Measurements from ENCODE around the gene MAML2. TPM values are rescaled to one million over a fixed set of nuclear protein-coding genes. Genes with fewer than 3 reads are reported as not detected.

Gene MAML2
- total RNA-seq, 1 experiment from 2014 or later: 2.7 TPM

DNA sequence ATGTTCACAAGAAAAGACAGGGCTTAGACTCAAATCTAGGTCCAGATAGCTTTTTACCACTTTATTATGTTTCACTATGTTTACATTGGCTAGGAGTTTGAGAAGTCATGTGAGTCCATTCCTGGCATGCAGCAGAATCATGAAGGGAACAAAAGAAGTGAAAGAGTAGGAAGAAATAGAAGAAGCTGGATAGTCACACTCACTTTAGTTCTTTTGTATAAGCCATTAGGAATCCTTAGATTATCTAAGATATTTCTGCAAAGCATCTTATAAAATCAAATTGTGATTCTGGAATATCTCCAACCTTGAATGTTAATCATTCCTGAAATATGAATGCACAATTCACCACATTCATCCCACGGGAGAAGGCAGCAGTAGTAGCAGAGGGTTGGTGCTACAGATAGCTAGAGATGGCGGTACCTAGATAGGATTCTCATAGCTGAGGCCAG lies 31.9 kb downstream of the MAML2 start:
- H3K27me3 Mint-ChIP-seq (ENCODE audit: low read depth): no peaks in the 10 kb centered on the region
- H3K9ac ChIP-seq (ENCODE audit: extremely low read depth, insufficient read length, low read length): no peak overlapping the region
- H2BK5ac ChIP-seq (ENCODE audit: insufficient read length, low read length): no peak overlapping the region
- WGBS (ENCODE audit: extremely low coverage, insufficient read length, low lambda C conversion rate): no CpG with 5 or more reads among the region's 2 CpGs
- TF ChIP-seq CTCF (conservative IDR thresholded peaks at IDR 0.05): no peak
- H3K4me1 ChIP-seq (ENCODE audit: insufficient read depth, low read length): peaks cover 11% of the 10 kb centered on the region
- H4K8ac ChIP-seq (replicated peaks; ENCODE audit: insufficient read length, low read depth, low read length): no peak overlapping the region
- H3K4ac ChIP-seq (ENCODE audit: low read depth, low read length): no peak overlapping the region
- H3K9me3 ChIP-seq (ENCODE audit: control insufficient read depth, low read depth, low read length): no peaks in the 10 kb centered on the region
- H4K5ac ChIP-seq (ENCODE audit: insufficient read length, low read depth, low read length): no peak overlapping the region
- no peak overlapping the region for H3K56ac ChIP-seq (ENCODE audit: insufficient read length, low read depth, low read length)
- no peak overlapping the region for H3K18ac ChIP-seq (ENCODE audit: insufficient read length, low read depth, low read length)
- DNase-seq: no peak
- no peaks in the 10 kb centered on the region for H3K36me3 Mint-ChIP-seq (ENCODE audit: insufficient read depth in 1 of 3, low read depth in 3 of 3)
- H4K91ac ChIP-seq (ENCODE audit: insufficient read length, low read depth, low read length): no peak overlapping the region
- no peaks in the 10 kb centered on the region for H4K20me1 ChIP-seq (ENCODE audit: control insufficient read depth, insufficient read depth, insufficient read length)
- no peaks in the 10 kb centered on the region for H3K79me1 ChIP-seq (ENCODE audit: insufficient read depth, low read depth, low read length, poor library complexity, severe bottlenecking)
- no peaks in the 10 kb centered on the region for H3K23me2 ChIP-seq (ENCODE audit: insufficient read length, low read depth, low read length, poor library complexity, severe bottlenecking)
- H3K23ac ChIP-seq (ENCODE audit: insufficient read length, low read depth, low read length): no peak overlapping the region
- no peaks in the 10 kb centered on the region for H3K79me2 ChIP-seq (ENCODE audit: insufficient read depth, low read length)
- no peaks in the 10 kb centered on the region for H3K27me3 ChIP-seq (ENCODE audit: insufficient read depth, low read length)
- no peak overlapping the region for H2BK15ac ChIP-seq (ENCODE audit: low read depth, low read length)
- no peak overlapping the region for H2BK12ac ChIP-seq (ENCODE audit: insufficient read length, low read depth, low read length)
- no peaks in the 10 kb centered on the region for H3K9me3 Mint-ChIP-seq
- no peak overlapping the region for H2AFZ ChIP-seq (ENCODE audit: low read length)
- no peak overlapping the region for H3K4me2 ChIP-seq (ENCODE audit: insufficient read depth, insufficient read length, low read length)
- H3K4me1 Mint-ChIP-seq: peaks cover 44 to 49% of the 10 kb centered on the region in 2 experiments
- no peak overlapping the region for H3K4me3 Mint-ChIP-seq
- no peak overlapping the region for H3T11ph ChIP-seq (ENCODE audit: low read length)
- H3K27ac ChIP-seq (ENCODE audit: insufficient read length, low read depth, low read length): no peak overlapping the region
- no peak overlapping the region for H2BK120ac ChIP-seq (ENCODE audit: low read depth, low read length, poor library complexity, severe bottlenecking)
- no peak overlapping the region for H2AK5ac ChIP-seq (ENCODE audit: insufficient read length, low read length)
- no peak overlapping the region for H3K14ac ChIP-seq (ENCODE audit: insufficient read depth, low read length)
- H2BK20ac ChIP-seq (ENCODE audit: low read depth, low read length, poor library complexity, severe bottlenecking): no peak overlapping the region
- H3K27ac Mint-ChIP-seq: no peak overlapping the region
